Heart right ventricle (tissue), 16 donors: ENCODE results near the gene PIP5K1A. TPM values are rescaled to one million over a fixed set of nuclear protein-coding genes. Genes with fewer than 3 reads are reported as not detected.

ENCODE experiments used
- ATAC-seq, 8 donors: fragments of 200-7000 bp; cut with Tn5 transposase; one replicate each; pipeline ENCODE4 v1.9.1; 2020; ENCODE audit warnings: mild to moderate bottlenecking in 8 of 8, moderate library complexity in 8 of 8, moderate number of reproducible peaks in 1 of 8
- DNase-seq, 2 donors: peaks; one replicate each; pipeline ENCODE4 v3.0.0-alpha.2; 2020
- H3K27ac ChIP-seq, 10 donors: fragments of 200-600 bp; sonication (generic) in 2 of 10; one replicate each; pipeline versions ENCODE4 v1.5.0 to v1.8.0; 2020 to 2022; ENCODE audit warnings: mild to moderate bottlenecking in 3 of 10
- H3K27me3 ChIP-seq, 7 donors: fragments of 200-600 bp; one replicate each; pipeline ENCODE4 v1.8.0; 2021 to 2022; ENCODE audit warnings: mild to moderate bottlenecking in 2 of 7
- H3K36me3 ChIP-seq, 9 donors: fragments of 200-600 bp; sonication (generic) in 1 of 9; one replicate each; pipeline versions ENCODE4 v1.5.0 to v1.8.0; 2020 to 2022; ENCODE audit warnings: mild to moderate bottlenecking in 2 of 9
- H3K4me1 ChIP-seq, 9 donors: fragments of 200-600 bp; sonication (generic) in 1 of 9; one replicate each; pipeline versions ENCODE4 v1.5.0 to v1.8.0; 2020 to 2022; ENCODE audit warnings: mild to moderate bottlenecking in 4 of 9
- H3K4me3 ChIP-seq, 10 donors: fragments of 200-600 bp; sonication (generic) in 2 of 10; one replicate each; pipeline versions ENCODE4 v1.5.0 to v1.8.0; 2020 to 2022; ENCODE audit warnings: mild to moderate bottlenecking in 7 of 10, moderate library complexity in 2 of 10
- H3K9me3 ChIP-seq, 11 donors: fragments of 200-600 bp in 10 of 11; sonication (generic) in 2 of 11; one replicate each; pipeline versions ENCODE4 v1.5.0 to v1.8.0; 2013 to 2022; ENCODE audit warnings: mild to moderate bottlenecking in 2 of 11, control low read depth in 1 of 11, moderate library complexity in 1 of 11
- WGBS, 2 donors: extraction: QIAGEN DNeasy Blood & Tissue Kit; methylation state at CpG; one replicate each; pipeline ENCODE4 v1.1.7; 2013; ENCODE audit warnings: inconsistent platforms in 1 of 2; 5-methylcytosine and 5-hydroxymethylcytosine counted together
- intact Hi-C, 10 donors: fragments of 100-400 bp; cut with DNase I; formaldehyde crosslinking; loops; one replicate each; pipeline versions ENCODE4 v1.11.1 to v1.14.2; 2022
- long read RNA-seq, 3 donors: library from polyadenylated mRNA; unstranded; transcript quantifications; one replicate each; pipeline ENCODE4 v2.0.0, GENCODE V29; 2020 to 2021
- polyA plus RNA-seq, 2 donors: library from polyadenylated mRNA; stranded (reverse); fragments of 200-250 nt; gene quantifications; one replicate each; pipeline ENCODE4 v1.2.3, GENCODE V29; 2013
- total RNA-seq, 10 donors: library from RNA; stranded (reverse); fragmentation: NEBNext Ultra II Directional in 3 of 10; extraction: Animal tissue kit (Norgen Biotek cat#: 25700) in 3 of 10; gene quantifications; one replicate each; pipeline versions ENCODE4 v1.2.1 to v1.2.4, GENCODE V29; 2021 to 2023
- TF ChIP-seq, protein P1 (sequence below), 9 donors: fragments of 200-600 bp; sonication (generic) in 2 of 9; IDR thresholded peaks; one replicate each; pipeline versions ENCODE4 v1.5.0 to v1.8.0; 2021 to 2022; ENCODE audit warnings: antibody characterized with exemption in 9 of 9, mild to moderate bottlenecking in 5 of 9, moderate library complexity in 1 of 9
- donor health status: Arrhythmogenic right ventricular cardiomyopathy.
- donor health status: ischemic (EF 13 %, LVEDD 7.1; RV severe dilation, severe dysfunction).
- donor health status: healthy with polysubstance abuse.
- donor health status: DM: no; HTN: yes; CAD: no.
- donor health status: DM: no; HTN: no; CAD: no.
- donor health status: ischemic (EF 25% LVEDD 6.9; RV normal size, moderate dysfunction).
- donor health status: ischemic (EF 25% LVEDD 5.7; RV mildly dilated, moderate dysfunction).
- donor health status: healthy.
- donor health status: DM: yes; HTN: yes; CAD: no.
- donor health status: Ischemic cardiomyopathy.
- donor health status: ischemic (EF 35%, LVEDD 5.7; RV mildly dilated, moderate dysfunction).
- donor health status: nonischemic (EF 11% LVEDD 7.7; RV severe dilation, severe dysfunction).
- donor health status: DM: yes; HTN: yes; CAD: no.
- donor health status: PGD.
- donor health status: ischemic (EF 29% LVEDD 5.4; RV normal size, mild dysfunction).
- donor health status: nonischemic (EF 23%, LVEDD 6.1; RV moderate dilation, normal function).

PIP5K1A gene, protein sequence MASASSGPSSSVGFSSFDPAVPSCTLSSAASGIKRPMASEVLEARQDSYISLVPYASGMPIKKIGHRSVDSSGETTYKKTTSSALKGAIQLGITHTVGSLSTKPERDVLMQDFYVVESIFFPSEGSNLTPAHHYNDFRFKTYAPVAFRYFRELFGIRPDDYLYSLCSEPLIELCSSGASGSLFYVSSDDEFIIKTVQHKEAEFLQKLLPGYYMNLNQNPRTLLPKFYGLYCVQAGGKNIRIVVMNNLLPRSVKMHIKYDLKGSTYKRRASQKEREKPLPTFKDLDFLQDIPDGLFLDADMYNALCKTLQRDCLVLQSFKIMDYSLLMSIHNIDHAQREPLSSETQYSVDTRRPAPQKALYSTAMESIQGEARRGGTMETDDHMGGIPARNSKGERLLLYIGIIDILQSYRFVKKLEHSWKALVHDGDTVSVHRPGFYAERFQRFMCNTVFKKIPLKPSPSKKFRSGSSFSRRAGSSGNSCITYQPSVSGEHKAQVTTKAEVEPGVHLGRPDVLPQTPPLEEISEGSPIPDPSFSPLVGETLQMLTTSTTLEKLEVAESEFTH
- total RNA-seq, result 10 to 100 TPM; 32.4 to 48.0 (median 39.2) TPM
- 10 to 100 TPM; 11.5 to 32.2 TPM for polyA plus RNA-seq
- long read RNA-seq, donor 1, partial matches to known transcripts, result 5 of 13 reads
- long read RNA-seq, donor 1, other reads (novel, unspliced or antisense), result 5 of 13 reads
- long read RNA-seq, donor 2, partial matches to known transcripts, result 1 of 14 reads
- long read RNA-seq, donor 2, other reads (novel, unspliced or antisense), result 8 of 14 reads
- long read RNA-seq, donor 3, transcript PIP5K1A-201 (15 exons, 3,767 nt), result major isoform, 12 of 58 reads
- long read RNA-seq, donor 3, transcript PIP5K1A-204 (15 exons, 3,737 nt), result minor isoform, 6 of 58 reads
- long read RNA-seq, donor 3, partial matches to known transcripts, result 19 of 58 reads
- long read RNA-seq, donor 3, other reads (novel, unspliced or antisense), result 19 of 58 reads

DNA sequence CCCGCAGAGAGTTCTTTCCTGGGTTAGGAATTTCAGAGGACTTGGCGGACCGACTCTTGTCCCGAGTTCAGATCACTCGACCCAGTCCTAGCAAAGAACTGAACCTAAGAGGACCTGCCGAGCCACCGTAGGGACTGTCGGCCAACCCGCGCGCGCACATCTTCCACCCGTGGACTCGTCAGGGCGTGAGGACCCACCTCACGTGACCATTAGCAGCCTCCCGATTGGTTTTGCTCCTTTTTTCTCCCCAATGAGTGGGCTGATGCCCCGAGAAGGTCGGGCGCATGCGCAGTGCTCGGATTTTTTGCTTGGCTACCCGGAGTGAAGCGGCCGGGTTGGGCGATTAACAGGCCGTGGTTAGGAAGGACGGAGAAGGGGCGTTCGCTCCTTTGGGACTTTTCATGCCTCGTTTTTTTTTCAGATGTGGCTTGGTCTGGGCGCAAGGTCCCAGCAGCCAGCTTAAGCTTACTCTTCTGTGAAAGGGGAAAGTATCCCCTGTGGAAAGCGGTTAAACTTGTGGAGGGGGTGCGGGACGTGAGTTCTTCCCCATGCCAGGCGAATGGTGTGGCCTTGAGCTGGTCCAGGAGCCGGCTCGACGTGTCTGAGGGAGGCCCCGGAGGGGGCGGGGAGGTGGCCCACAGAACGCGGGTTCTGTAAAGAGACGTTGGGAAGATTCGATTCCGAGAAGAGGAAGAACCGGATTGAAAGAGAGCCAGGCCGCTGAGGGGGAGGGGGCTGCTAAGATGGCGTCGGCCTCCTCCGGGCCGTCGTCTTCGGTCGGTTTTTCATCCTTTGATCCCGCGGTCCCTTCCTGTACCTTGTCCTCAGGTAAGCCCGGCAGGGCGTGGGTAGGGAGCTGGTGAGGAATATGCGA lies at the start of gene PIP5K1A:
Gene PIP5K1A (plus strand): TSS at position 299 of the 874 bp plus-strand sequence. CDS start 445 bp downstream, at position 744.
- peak within 1 kb of the TSS; percentile 38 to 96 (median 92) for H3K27ac ChIP-seq
- peak within 1 kb of the TSS; percentile 77 to 92 (median 82) for H3K4me3 ChIP-seq
- peak; percentile 95 to 97 (median 96) for ATAC-seq
- H3K36me3 ChIP-seq, result peaks cover 0 to 16% (median 10%) of the 10 kb centered on the region in 9 donors
- TF ChIP-seq, protein P1, sequence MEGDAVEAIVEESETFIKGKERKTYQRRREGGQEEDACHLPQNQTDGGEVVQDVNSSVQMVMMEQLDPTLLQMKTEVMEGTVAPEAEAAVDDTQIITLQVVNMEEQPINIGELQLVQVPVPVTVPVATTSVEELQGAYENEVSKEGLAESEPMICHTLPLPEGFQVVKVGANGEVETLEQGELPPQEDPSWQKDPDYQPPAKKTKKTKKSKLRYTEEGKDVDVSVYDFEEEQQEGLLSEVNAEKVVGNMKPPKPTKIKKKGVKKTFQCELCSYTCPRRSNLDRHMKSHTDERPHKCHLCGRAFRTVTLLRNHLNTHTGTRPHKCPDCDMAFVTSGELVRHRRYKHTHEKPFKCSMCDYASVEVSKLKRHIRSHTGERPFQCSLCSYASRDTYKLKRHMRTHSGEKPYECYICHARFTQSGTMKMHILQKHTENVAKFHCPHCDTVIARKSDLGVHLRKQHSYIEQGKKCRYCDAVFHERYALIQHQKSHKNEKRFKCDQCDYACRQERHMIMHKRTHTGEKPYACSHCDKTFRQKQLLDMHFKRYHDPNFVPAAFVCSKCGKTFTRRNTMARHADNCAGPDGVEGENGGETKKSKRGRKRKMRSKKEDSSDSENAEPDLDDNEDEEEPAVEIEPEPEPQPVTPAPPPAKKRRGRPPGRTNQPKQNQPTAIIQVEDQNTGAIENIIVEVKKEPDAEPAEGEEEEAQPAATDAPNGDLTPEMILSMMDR (IDR thresholded peaks at IDR 0.05), result no peak
- 0% methylated on average over 60 of the region's 60 CpGs for WGBS, 2 donors
- intact Hi-C loops, result loop anchor here in 9 of 10 donors (1.0 to 10.0 kb wide), 5 partner anchors 54 to 206 kb away; partner anchors contain the start of genes PSMD4 (in 5 of the 9) and RFX5 (in 5 of the 9)
- H3K9me3 ChIP-seq, result no peaks in the 10 kb centered on the region
- H3K4me1 ChIP-seq, result peaks cover 10 to 56% (median 41%) of the 10 kb centered on the region in 9 donors
- DNase-seq, result peak; percentile 99 to 100
- H3K27me3 ChIP-seq, result no peaks in the 10 kb centered on the region

DNA sequence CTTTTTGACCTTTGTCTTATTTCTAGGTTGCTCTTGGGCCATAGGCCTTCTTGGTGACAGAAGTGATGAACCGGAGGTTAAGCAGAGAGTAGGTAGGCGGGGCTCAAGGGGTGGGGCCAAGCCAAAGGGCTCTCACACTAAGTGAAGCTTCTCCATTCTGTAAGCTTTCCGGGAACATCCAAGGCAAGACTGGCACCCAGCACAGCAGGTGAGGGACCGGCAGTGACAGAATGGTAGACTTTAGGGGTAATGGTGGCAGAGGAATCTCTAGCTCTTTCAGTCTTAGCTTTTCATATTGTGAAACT lies 41.9 kb upstream of the PIP5K1A start, which contains the start of gene TNFAIP8L2:
Gene TNFAIP8L2 (plus strand): TSS at position 135 of the 305 bp plus-strand sequence. CDS start 2,049 bp downstream, outside the sequence.
- 71 to 75% methylated on average over 4 of the region's 4 CpGs for WGBS, 2 donors
- Histone ChIP-seq H3K4me3 (peak within 1 kb of the TSS in 7 of 10 donors; percentile 8 to 58 (median 32)), H3K9me3 (no peaks in the 10 kb centered on the region), H3K36me3 (peaks cover 0 to 60% (median 21%) of the 10 kb centered on the region in 9 donors), H3K27me3 (no peaks in the 10 kb centered on the region), H3K4me1 (peaks cover 0 to 45% (median 5%) of the 10 kb centered on the region in 9 donors), H3K27ac (peak within 1 kb of the TSS in 5 of 10 donors; percentile 13 to 90 (median 48))
- peak; percentile 39 to 71 (median 58) for ATAC-seq
- intact Hi-C loops, result loop anchor here in 9 of 10 donors (1.0 to 10.0 kb wide), 10 partner anchors 52 to 134 kb away; no protein-coding TSS in a partner anchor
- TF ChIP-seq, protein P1 (IDR thresholded peaks at IDR 0.05), result no peak
- DNase-seq, result peak in 1 of 2 donors; percentile 53

DNA sequence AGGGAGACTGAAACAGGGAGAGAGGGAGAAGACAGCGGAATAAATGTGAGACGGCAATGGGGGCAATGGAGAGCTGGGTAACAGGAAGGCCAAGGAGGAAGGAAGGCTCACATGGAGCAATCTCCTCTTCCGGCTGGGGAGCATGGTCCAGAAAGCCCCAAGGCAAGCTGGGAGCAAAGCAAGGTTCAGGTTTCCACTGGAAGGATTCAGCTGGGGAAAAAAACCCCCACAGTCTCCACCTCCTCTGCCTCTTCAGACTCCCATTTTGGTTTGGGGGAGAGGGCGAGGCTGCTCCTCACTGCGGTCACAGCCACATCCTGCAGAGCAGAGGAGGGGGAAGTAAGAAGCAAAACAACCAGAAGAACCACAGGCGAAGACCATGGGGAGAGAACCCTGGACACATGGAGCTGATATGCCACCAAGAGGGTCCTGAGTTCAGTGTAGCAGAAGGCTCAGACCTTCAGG lies 41.3 kb upstream of the PIP5K1A start:
- Histone ChIP-seq H3K27ac (peak overlapping the region in 4 of 10 donors; percentile 13 to 90 (median 55)), H3K9me3 (no peaks in the 10 kb centered on the region), H3K4me3 (peak overlapping the region in 7 of 10 donors; percentile 8 to 58 (median 32)), H3K36me3 (peaks cover 0 to 66% (median 21%) of the 10 kb centered on the region in 9 donors), H3K4me1 (peaks cover 0 to 51% (median 5%) of the 10 kb centered on the region in 9 donors), H3K27me3 (no peaks in the 10 kb centered on the region)
- intact Hi-C loops, result loop anchor here in 8 of 10 donors (2.0 to 10.0 kb wide), 9 partner anchors 52 to 135 kb away; no protein-coding TSS in a partner anchor
- no peak for DNase-seq
- ATAC-seq, result peak; percentile 19 to 54 (median 34)
- TF ChIP-seq, protein P1 (IDR thresholded peaks at IDR 0.05), result no peak
- WGBS, 2 donors, result 82 to 86% methylated on average over 6 of the region's 6 CpGs
